HK-2 (cell line): ENCODE results near the gene BRMS1.

Source experiments
- DNase-seq: peaks from one replicate; pipeline ENCODE4 v3.0.0-alpha.2; 2018; ENCODE audit not compliant: unreplicated experiment

BRMS1 gene

GRCh38 chr11:66336234-66337102 is 8.4 kb downstream of the BRMS1 start, which contains the start of gene RIN1:
RIN1 (minus strand) TSS chr11:66336434; CDS start chr11:66336402, 32 bp downstream.
- peak; percentile 89 for DNase-seq

GRCh38 chr11:66335531-66336233 is 9.2 kb downstream of the BRMS1 start:
- DNase-seq = peak; percentile 73

GRCh38 chr11:66334605-66335442 is 10.1 kb downstream of the BRMS1 start:
- DNase-seq = no peak

- DNase-seq = no peak
These were observed 10.9 kb downstream of the BRMS1 start for GRCh38 chr11:66333896-66334604.

- DNase-seq = no peak
These were observed 11.6 kb downstream of the BRMS1 start for GRCh38 chr11:66333220-66333877.

- no peak for DNase-seq
These were observed 12.3 kb downstream of the BRMS1 start for GRCh38 chr11:66332371-66333219.

GRCh38 chr11:66331542-66332370 is 13.1 kb downstream of the BRMS1 start:
- DNase-seq = no peak

- no peak for DNase-seq
These were observed 14.0 kb downstream of the BRMS1 start for GRCh38 chr11:66330931-66331330.

- no peak for DNase-seq
These were observed 15.7 kb downstream of the BRMS1 start for GRCh38 chr11:66329165-66329673.

GRCh38 chr11:66328302-66329144 is 16.4 kb downstream of the BRMS1 start:
- DNase-seq = peak; percentile 80

GRCh38 chr11:66328031-66328301 is 16.9 kb downstream of the BRMS1 start:
- no peak for DNase-seq

- peak; percentile 42 for DNase-seq
These were observed 17.5 kb downstream of the BRMS1 start for GRCh38 chr11:66327171-66328030.

GRCh38 chr11:66326261-66327111 is 18.4 kb downstream of the BRMS1 start:
- peak; percentile 27 for DNase-seq

GRCh38 chr11:66325263-66325671 is 19.6 kb downstream of the BRMS1 start:
- no peak for DNase-seq

GRCh38 chr11:66324664-66325063 is 20.2 kb downstream of the BRMS1 start:
- no peak for DNase-seq

- DNase-seq = no peak
These were observed 21.2 kb downstream of the BRMS1 start for GRCh38 chr11:66323684-66324083.
